PC-9 (cell line): ENCODE measurements around the gene ACSL5.

ENCODE experiments used
- EZH2 ChIP-seq: fragments of 200-600 bp; sonication (generic); IDR thresholded peaks from 2 replicates; pipeline ENCODE4 v1.8.0; 2017; ENCODE audit warnings: antibody characterized with exemption, low read depth
- TF ChIP-seq, protein P1 (sequence below): fragments of 200-600 bp; sonication (generic); conservative IDR thresholded peaks from 2 replicates; pipeline ENCODE4 v1.6.1; 2017; ENCODE audit warnings: mixed run types, antibody characterized with exemption, mild to moderate bottlenecking, moderate library complexity

DNA sequence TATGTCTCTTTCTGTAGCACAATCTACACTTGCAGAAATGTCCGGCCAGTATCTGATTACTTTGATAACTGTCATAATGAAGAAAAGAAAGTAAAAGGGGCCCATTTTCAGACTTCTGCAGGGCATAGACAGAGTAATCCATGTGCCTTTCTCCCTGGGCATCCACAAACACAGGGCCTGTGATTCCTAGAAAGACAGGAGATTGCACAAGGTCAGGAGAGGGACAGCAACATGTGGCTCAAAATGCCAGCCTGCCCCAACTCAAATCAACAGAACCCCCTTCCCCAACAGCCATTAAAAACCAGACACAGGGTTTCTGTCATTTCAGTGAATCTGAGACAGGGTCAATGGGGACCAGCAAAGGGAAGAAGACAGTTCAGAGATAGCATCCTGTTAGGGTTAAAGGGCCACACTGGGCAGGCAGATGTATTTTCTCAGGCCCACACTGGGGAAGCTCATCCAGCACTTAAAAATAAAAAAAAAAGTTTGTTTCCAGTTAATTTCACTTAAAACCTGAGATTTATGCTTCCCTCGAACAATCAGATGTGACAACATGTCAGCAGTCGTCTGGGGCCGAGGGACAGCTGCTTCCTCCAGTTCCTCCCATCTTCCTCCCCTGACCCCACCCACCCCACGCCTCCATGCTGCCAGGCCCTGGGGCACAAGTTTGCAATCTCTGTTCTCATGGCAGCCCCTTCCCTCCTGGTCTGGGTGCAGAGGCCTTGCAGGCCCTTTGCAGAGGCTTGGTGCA, 30.7 kb upstream of the ACSL5 start:
- TF ChIP-seq, protein P1, sequence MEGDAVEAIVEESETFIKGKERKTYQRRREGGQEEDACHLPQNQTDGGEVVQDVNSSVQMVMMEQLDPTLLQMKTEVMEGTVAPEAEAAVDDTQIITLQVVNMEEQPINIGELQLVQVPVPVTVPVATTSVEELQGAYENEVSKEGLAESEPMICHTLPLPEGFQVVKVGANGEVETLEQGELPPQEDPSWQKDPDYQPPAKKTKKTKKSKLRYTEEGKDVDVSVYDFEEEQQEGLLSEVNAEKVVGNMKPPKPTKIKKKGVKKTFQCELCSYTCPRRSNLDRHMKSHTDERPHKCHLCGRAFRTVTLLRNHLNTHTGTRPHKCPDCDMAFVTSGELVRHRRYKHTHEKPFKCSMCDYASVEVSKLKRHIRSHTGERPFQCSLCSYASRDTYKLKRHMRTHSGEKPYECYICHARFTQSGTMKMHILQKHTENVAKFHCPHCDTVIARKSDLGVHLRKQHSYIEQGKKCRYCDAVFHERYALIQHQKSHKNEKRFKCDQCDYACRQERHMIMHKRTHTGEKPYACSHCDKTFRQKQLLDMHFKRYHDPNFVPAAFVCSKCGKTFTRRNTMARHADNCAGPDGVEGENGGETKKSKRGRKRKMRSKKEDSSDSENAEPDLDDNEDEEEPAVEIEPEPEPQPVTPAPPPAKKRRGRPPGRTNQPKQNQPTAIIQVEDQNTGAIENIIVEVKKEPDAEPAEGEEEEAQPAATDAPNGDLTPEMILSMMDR = no peak
- no peak for TF ChIP-seq EZH2
